SK-N-SH treated with all-trans-retinoic acid at 6 μM for 48 hours (cell line): Measurements from ENCODE around the gene MANSC4.

Source experiments
- ATAC-seq: fragments of 200-7000 bp; cut with Tn5 transposase; 3 replicates; pipeline ENCODE4 v1.9.1; 2020; ENCODE audit warnings: mild to moderate bottlenecking, moderate library complexity
- BACH2 ChIP-seq: fragments of 250-450 bp; sonication (Bioruptor Pico); IDR thresholded peaks from 2 replicates; pipeline ENCODE4 v1.9.0; 2021; ENCODE audit warnings: mild to moderate bottlenecking, borderline replicate concordance
- CREB5 ChIP-seq: fragments of 250-450 bp; sonication (Bioruptor Pico); IDR thresholded peaks from 2 replicates; pipeline ENCODE4 v1.5.1; 2020; ENCODE audit warnings: low read depth, mild to moderate bottlenecking, moderate library complexity
- CSDC2 ChIP-seq: fragments of 250-450 bp; sonication (Bioruptor Pico); IDR thresholded peaks from 2 replicates; pipeline ENCODE4 v1.5.0; 2020; ENCODE audit warnings: mild to moderate bottlenecking, moderate library complexity
- ESRRG ChIP-seq: fragments of 250-450 bp; sonication (Bioruptor Pico); IDR thresholded peaks from 2 replicates; pipeline ENCODE4 v1.6.1; 2021; ENCODE audit warnings: mild to moderate bottlenecking
- GLIS3 ChIP-seq: fragments of 250-450 bp; sonication (Bioruptor Pico); IDR thresholded peaks from 2 replicates; pipeline ENCODE4 v1.5.0; 2020; ENCODE audit warnings: mild to moderate bottlenecking, moderate library complexity
- ISL1 ChIP-seq: fragments of 250-450 bp; sonication (Bioruptor Pico); IDR thresholded peaks from 2 replicates; pipeline ENCODE4 v2.1.2; 2022; ENCODE audit warnings: mild to moderate bottlenecking, moderate library complexity
- OSR1 ChIP-seq: fragments of 250-450 bp; sonication (Bioruptor Pico); IDR thresholded peaks from 2 replicates; pipeline ENCODE4 v1.8.0; 2022; ENCODE audit warnings: moderate library complexity, mild to moderate bottlenecking, inconsistent platforms
- PATZ1 ChIP-seq: fragments of 250-450 bp; sonication (Bioruptor Pico); IDR thresholded peaks from 2 replicates; pipeline ENCODE4 v1.8.0; 2020; ENCODE audit warnings: mild to moderate bottlenecking, moderate library complexity, borderline replicate concordance
- PPARA ChIP-seq: fragments of 250-450 bp; sonication (Bioruptor Pico); IDR thresholded peaks from 2 replicates; pipeline ENCODE4 v1.5.0; 2020; ENCODE audit warnings: mild to moderate bottlenecking, borderline replicate concordance
- RARB ChIP-seq: fragments of 250-450 bp; sonication (Bioruptor Pico); IDR thresholded peaks from 2 replicates; pipeline ENCODE4 v1.8.0; 2021; ENCODE audit warnings: mild to moderate bottlenecking, moderate library complexity
- SNAI2 ChIP-seq: fragments of 250-450 bp; sonication (Bioruptor Pico); IDR thresholded peaks from 2 replicates; pipeline ENCODE4 v1.5.0; 2020; ENCODE audit warnings: mild to moderate bottlenecking, moderate library complexity
- TCF4 ChIP-seq: fragments of 250-450 bp; sonication (Bioruptor Pico); IDR thresholded peaks from 2 replicates; pipeline ENCODE4 v1.8.0; 2021; ENCODE audit warnings: mild to moderate bottlenecking, moderate library complexity, borderline replicate concordance
- TOX ChIP-seq: fragments of 250-450 bp; sonication (Bioruptor Pico); IDR thresholded peaks from 2 replicates; pipeline ENCODE4 v1.8.0; 2021; ENCODE audit warnings: mild to moderate bottlenecking, moderate library complexity, borderline replicate concordance
- ZC3H10 ChIP-seq: fragments of 250-450 bp; sonication (Bioruptor Pico); IDR thresholded peaks from 2 replicates; pipeline ENCODE4 v1.5.1; 2021; ENCODE audit warnings: mild to moderate bottlenecking, moderate library complexity
- ZFP30 ChIP-seq: fragments of 450-650 bp; formaldehyde crosslinking; IDR thresholded peaks from 2 replicates; pipeline ENCODE4 v1.5.0; 2022; ENCODE audit warnings: mild to moderate bottlenecking, moderate library complexity
- ZNF565 ChIP-seq: fragments of 450-650 bp; formaldehyde crosslinking; conservative IDR thresholded peaks from 2 replicates; pipeline ENCODE4 v1.5.0; 2020; ENCODE audit warnings: low read depth, mild to moderate bottlenecking, moderate library complexity
- ZNF70 ChIP-seq: fragments of 450-650 bp; formaldehyde crosslinking; IDR thresholded peaks from 2 replicates; pipeline ENCODE4 v1.5.0; 2020; ENCODE audit warnings: mild to moderate bottlenecking, moderate library complexity
- ZNF8 ChIP-seq: fragments of 450-650 bp; formaldehyde crosslinking; IDR thresholded peaks from 2 replicates; pipeline ENCODE4 v1.5.0; 2020; ENCODE audit warnings: mild to moderate bottlenecking, moderate library complexity
- TF ChIP-seq, protein P1 (sequence below): fragments of 250-450 bp; sonication (Bioruptor Pico); IDR thresholded peaks from 2 replicates; pipeline ENCODE4 v1.5.0; 2020; ENCODE audit warnings: mild to moderate bottlenecking, moderate library complexity
- TF ChIP-seq, protein P2 (sequence below): fragments of 250-450 bp; sonication (Bioruptor Pico); IDR thresholded peaks from 2 replicates; pipeline ENCODE4 v1.8.0; 2021; ENCODE audit warnings: low read depth, mild to moderate bottlenecking, moderate library complexity, borderline replicate concordance

The MANSC4 gene

GRCh38 chr12:27810756-27811155 lies 30.7 kb upstream of the MANSC4 start:
- ATAC-seq = no peak
- TF ChIP-seq, protein P1, sequence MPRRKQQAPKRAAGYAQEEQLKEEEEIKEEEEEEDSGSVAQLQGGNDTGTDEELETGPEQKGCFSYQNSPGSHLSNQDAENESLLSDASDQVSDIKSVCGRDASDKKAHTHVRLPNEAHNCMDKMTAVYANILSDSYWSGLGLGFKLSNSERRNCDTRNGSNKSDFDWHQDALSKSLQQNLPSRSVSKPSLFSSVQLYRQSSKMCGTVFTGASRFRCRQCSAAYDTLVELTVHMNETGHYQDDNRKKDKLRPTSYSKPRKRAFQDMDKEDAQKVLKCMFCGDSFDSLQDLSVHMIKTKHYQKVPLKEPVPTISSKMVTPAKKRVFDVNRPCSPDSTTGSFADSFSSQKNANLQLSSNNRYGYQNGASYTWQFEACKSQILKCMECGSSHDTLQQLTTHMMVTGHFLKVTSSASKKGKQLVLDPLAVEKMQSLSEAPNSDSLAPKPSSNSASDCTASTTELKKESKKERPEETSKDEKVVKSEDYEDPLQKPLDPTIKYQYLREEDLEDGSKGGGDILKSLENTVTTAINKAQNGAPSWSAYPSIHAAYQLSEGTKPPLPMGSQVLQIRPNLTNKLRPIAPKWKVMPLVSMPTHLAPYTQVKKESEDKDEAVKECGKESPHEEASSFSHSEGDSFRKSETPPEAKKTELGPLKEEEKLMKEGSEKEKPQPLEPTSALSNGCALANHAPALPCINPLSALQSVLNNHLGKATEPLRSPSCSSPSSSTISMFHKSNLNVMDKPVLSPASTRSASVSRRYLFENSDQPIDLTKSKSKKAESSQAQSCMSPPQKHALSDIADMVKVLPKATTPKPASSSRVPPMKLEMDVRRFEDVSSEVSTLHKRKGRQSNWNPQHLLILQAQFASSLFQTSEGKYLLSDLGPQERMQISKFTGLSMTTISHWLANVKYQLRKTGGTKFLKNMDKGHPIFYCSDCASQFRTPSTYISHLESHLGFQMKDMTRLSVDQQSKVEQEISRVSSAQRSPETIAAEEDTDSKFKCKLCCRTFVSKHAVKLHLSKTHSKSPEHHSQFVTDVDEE = no peak
- no peak for TF ChIP-seq PATZ1
- no peak for TF ChIP-seq TCF4 (CRISPR knock-in tag)
- TF ChIP-seq PPARA = no peak
- no peak for TF ChIP-seq CREB5 (CRISPR knock-in tag)
- TF ChIP-seq GLIS3 = no peak
- TF ChIP-seq ESRRG (CRISPR knock-in tag) = no peak
- no peak for TF ChIP-seq CSDC2 (CRISPR knock-in tag)
- no peak for TF ChIP-seq ZNF8 (CRISPR knock-in tag)
- no peak for TF ChIP-seq ISL1 (CRISPR knock-in tag)
- TF ChIP-seq, all 23 proteins: peak for 0

DNA sequence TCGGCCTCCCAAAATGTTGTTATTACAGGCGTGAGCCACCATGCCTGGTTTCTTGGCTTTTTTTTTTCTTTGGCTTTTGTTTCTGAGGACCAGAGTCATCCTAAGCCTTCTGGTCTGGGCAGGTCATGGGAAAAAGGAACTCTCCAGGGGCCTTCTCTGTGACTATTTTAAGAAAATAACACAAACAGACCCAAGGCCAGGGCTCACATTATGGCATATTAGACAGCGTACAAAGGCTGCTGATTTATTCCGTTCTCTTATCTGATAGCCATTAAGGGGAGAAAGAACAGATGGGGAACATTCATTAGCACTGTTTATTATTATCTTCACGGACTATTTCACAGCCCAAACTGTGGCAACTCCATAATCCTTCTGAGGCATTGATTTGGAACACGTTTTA lies 28.8 kb upstream of the MANSC4 start:
- ATAC-seq = no peak
- no peak for TF ChIP-seq ZC3H10 (CRISPR knock-in tag)
- TF ChIP-seq TCF4 (CRISPR knock-in tag) = no peak
- TF ChIP-seq RARB = no peak
- TF ChIP-seq, protein P2, sequence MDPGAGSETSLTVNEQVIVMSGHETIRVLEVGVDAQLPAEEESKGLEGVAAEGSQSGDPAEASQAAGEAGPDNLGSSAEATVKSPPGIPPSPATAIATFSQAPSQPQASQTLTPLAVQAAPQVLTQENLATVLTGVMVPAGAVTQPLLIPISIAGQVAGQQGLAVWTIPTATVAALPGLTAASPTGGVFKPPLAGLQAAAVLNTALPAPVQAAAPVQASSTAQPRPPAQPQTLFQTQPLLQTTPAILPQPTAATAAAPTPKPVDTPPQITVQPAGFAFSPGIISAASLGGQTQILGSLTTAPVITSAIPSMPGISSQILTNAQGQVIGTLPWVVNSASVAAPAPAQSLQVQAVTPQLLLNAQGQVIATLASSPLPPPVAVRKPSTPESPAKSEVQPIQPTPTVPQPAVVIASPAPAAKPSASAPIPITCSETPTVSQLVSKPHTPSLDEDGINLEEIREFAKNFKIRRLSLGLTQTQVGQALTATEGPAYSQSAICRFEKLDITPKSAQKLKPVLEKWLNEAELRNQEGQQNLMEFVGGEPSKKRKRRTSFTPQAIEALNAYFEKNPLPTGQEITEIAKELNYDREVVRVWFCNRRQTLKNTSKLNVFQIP (CRISPR knock-in tag) = no peak
- TF ChIP-seq OSR1 (CRISPR knock-in tag) = no peak
- no peak for TF ChIP-seq ZFP30 (CRISPR knock-in tag)
- no peak for TF ChIP-seq ZNF70
- TF ChIP-seq TOX (CRISPR knock-in tag) = no peak
- TF ChIP-seq GLIS3 = no peak
- TF ChIP-seq CSDC2 (CRISPR knock-in tag) = no peak
- no peak for TF ChIP-seq PATZ1
- no peak for TF ChIP-seq ZNF565 (CRISPR knock-in tag)

GRCh38 chr12:27807063-27807703 lies 27.1 kb upstream of the MANSC4 start:
- no peak for ATAC-seq
- TF ChIP-seq, protein P1 = no peak
- TF ChIP-seq ESRRG (CRISPR knock-in tag) (no peak), PATZ1 (no peak), ZC3H10 (CRISPR knock-in tag) (no peak), PPARA (no peak), BACH2 (CRISPR knock-in tag) (no peak), ZNF70 (no peak), RARB (no peak), ZNF565 (CRISPR knock-in tag) (no peak), SNAI2 (CRISPR knock-in tag) (no peak), CSDC2 (CRISPR knock-in tag) (no peak), ZFP30 (CRISPR knock-in tag) (no peak), TOX (CRISPR knock-in tag) (no peak), TCF4 (CRISPR knock-in tag) (no peak)
- TF ChIP-seq, protein P2 (CRISPR knock-in tag) = no peak
